NB4 (cell line): ENCODE results near the gene MYO19.

Experiments used
- DNase-seq: peaks from one replicate; pipeline ENCODE4 v3.0.0; 2010; ENCODE audit warnings: low read depth
- H3K4me3 ChIP-seq: one replicate; pipeline ENCODE4 v1.5.1; 2011; ENCODE audit warnings: mild to moderate bottlenecking, low read depth, low read length, moderate library complexity
- CTCF ChIP-seq: IDR thresholded peaks from one replicate; pipeline ENCODE4 v1.5.1; 2012; ENCODE audit warnings: low read depth, low read length
- MYC ChIP-seq: IDR thresholded peaks from 2 replicates; pipeline ENCODE4 v1.6.1; 2011; ENCODE audit warnings: low read depth, low read length
- POLR2A ChIP-seq: IDR thresholded peaks from 2 replicates; pipeline ENCODE4 v1.6.1; 2011; ENCODE audit warnings: mild to moderate bottlenecking; ENCODE audit not compliant: insufficient read length; ENCODE audit errors: extremely low read depth
- TF ChIP-seq, protein P1 (sequence below): IDR thresholded peaks from 2 replicates; pipeline ENCODE4 v1.6.1; 2011; ENCODE audit warnings: low read depth, low read length

Gene MYO19

GRCh38 chr17:36545465-36546417, 11.1 kb upstream of the MYO19 start:
- peak; percentile 37 for TF ChIP-seq POLR2A
- TF ChIP-seq CTCF: no peak
- TF ChIP-seq MYC: peak; percentile 42
- TF ChIP-seq, protein P1, sequence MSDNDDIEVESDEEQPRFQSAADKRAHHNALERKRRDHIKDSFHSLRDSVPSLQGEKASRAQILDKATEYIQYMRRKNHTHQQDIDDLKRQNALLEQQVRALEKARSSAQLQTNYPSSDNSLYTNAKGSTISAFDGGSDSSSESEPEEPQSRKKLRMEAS: peak; percentile 49; the same call in 1 of the 2 replicates
- peak; percentile 99 for DNase-seq
- H3K4me3 ChIP-seq: peak overlapping the region; percentile 84

- peak overlapping the region; percentile 84 for H3K4me3 ChIP-seq
- TF ChIP-seq, protein P1: no peak
- TF ChIP-seq MYC (no peak), CTCF (no peak), POLR2A (no peak)
- DNase-seq: no peak
Observed at GRCh38 chr17:36545077-36545464, 10.4 kb upstream of the MYO19 start.

GRCh38 chr17:36544307-36545076, 9.8 kb upstream of the MYO19 start, which contains the start of gene GGNBP2:
Gene GGNBP2 (plus strand): TSS chr17:36544919. CDS start chr17:36545725, 806 bp downstream.
- H3K4me3 ChIP-seq: peak within 1 kb of the TSS; percentile 84
- TF ChIP-seq, protein P1: 0 out of 2 replicates have a peak, but pooled peaks have one; percentile 33
- peak; percentile 72 for TF ChIP-seq POLR2A
- peak; percentile 62 for TF ChIP-seq MYC
- no peak for TF ChIP-seq CTCF
- DNase-seq: peak; percentile 97

DNA sequence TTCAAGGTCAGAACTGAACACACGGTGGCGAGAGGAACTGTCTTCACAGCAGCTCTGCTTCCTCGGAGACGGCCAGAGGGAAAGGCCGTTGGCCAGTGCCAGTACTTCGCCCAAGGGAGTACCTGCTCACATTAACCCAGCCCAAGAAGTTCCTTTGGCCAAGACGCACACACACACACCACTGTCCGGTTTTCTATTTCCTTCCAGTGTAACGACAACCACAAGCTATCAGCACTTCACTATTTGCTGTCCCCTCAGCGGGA, 9.3 kb upstream of the MYO19 start:
- H3K4me3 ChIP-seq: peak overlapping the region; percentile 84
- TF ChIP-seq POLR2A (peak; percentile 37), CTCF (no peak)
- TF ChIP-seq, protein P1: 0 out of 2 replicates have a peak, but pooled peaks have one; percentile 10
- DNase-seq: peak; percentile 83

DNA sequence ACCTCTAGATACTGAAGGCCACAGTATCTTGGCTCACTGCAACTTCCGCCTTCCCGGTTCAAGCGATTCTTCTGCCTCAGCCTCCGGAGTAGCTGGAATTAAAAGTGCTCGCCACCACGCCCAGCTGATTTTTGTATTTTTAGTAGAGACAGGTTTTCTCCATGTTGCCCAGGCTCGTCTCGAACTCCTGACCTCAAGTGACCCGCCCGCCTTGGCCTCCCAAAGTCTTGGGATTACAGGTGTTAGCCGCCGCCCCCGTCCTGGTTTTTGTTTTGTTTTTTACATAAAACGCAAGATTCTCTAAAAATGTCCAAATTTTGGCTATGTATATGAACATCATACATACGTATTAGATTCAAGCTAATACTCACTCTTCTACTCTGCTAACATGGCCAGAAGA, 8.1 kb upstream of the MYO19 start:
- H3K4me3 ChIP-seq: no peak overlapping the region
- TF ChIP-seq MYC (no peak), POLR2A (no peak), CTCF (no peak)
- TF ChIP-seq, protein P1: no peak
- no peak for DNase-seq
